Left lung (tissue), 10 donors: ENCODE results near the gene SLC26A11. TPM values are rescaled to one million over a fixed set of nuclear protein-coding genes. Genes with fewer than 3 reads are reported as not detected.

Experiments
- ATAC-seq: fragments of 200-7000 bp; cut with Tn5 transposase; one replicate; pipeline ENCODE4 v1.9.1; 2020; ENCODE audit warnings: moderate library complexity
- DNase-seq, 4 donors: peaks; one replicate each; pipeline ENCODE4 v3.0.0-alpha.2; 2013 to 2020
- H3K27ac ChIP-seq, 2 donors: fragments of 200-600 bp; sonication (generic) in 1 of 2; one replicate each; pipeline versions ENCODE4 v1.5.0 to v1.8.0; 2020 to 2021
- H3K27me3 ChIP-seq, 2 donors: fragments of 200-600 bp; sonication (generic) in 1 of 2; one replicate each; pipeline versions ENCODE4 v1.5.0 to v1.8.0; 2020 to 2021
- H3K36me3 ChIP-seq, 2 donors: fragments of 200-600 bp; sonication (generic) in 1 of 2; one replicate each; pipeline versions ENCODE4 v1.5.0 to v1.8.0; 2020 to 2021
- H3K4me1 ChIP-seq, 2 donors: fragments of 200-600 bp; one replicate each; pipeline ENCODE4 v1.8.0; 2021
- H3K4me3 ChIP-seq, 2 donors: fragments of 200-600 bp; sonication (generic) in 1 of 2; one replicate each; pipeline versions ENCODE4 v1.5.0 to v1.8.0; 2020 to 2021; ENCODE audit warnings: mild to moderate bottlenecking in 1 of 2
- H3K9me3 ChIP-seq, 2 donors: fragments of 200-600 bp; sonication (generic) in 1 of 2; one replicate each; pipeline versions ENCODE4 v1.5.0 to v1.8.0; 2020 to 2021
- CTCF ChIP-seq, 2 donors: fragments of 200-600 bp; sonication (generic) in 1 of 2; IDR thresholded peaks; one replicate each; pipeline versions ENCODE4 v1.5.0 to v1.8.0; 2021; ENCODE audit warnings: antibody characterized with exemption in 2 of 2
- intact Hi-C, 2 donors: fragments of 100-400 bp; cut with DNase I; formaldehyde crosslinking; loops; one replicate each; pipeline versions ENCODE4 v1.11.2 to v1.14.2; 2022
- polyA plus RNA-seq, 6 donors: library from polyadenylated mRNA; unstranded; fragments of 120-200 nt; gene quantifications; one replicate each; pipeline ENCODE4 v1.2.1, GENCODE V29; 2013; ENCODE audit not compliant: insufficient read length in 6 of 6
- total RNA-seq, 2 donors: library from RNA; stranded (reverse); fragmentation: NEBNext Ultra II Directional; extraction: Animal tissue kit (Norgen Biotek cat#: 25700); gene quantifications; one replicate each; pipeline ENCODE4 v1.2.1, GENCODE V29; 2021
- donor health status: DM: no; HTN: yes; CAD: no.
- donor health status: DM: no; HTN: no; CAD: no.

SLC26A11 gene
- total and polyA plus RNA-seq, 8 donors, result 22.3 to 36.0 (median 24.6) TPM

GRCh38 chr17:80284631-80285030 lies 64.4 kb downstream of the SLC26A11 start:
- Histone ChIP-seq H3K4me3 (no peak overlapping the region), H3K4me1 (peaks cover 6 to 39% of the 10 kb centered on the region in 2 donors), H3K27me3 (no peaks in the 10 kb centered on the region), H3K27ac (no peak overlapping the region), H3K36me3 (peaks cover 0 to 85% of the 10 kb centered on the region in 2 donors), H3K9me3 (no peaks in the 10 kb centered on the region)
- peak in 1 of 4 donors; percentile 42 for DNase-seq
- no peak for TF ChIP-seq CTCF (IDR thresholded peaks at IDR 0.05)
- intact Hi-C loops, result no loop called here
- no peak for ATAC-seq

GRCh38 chr17:80285237-80285920 lies 65.2 kb downstream of the SLC26A11 start:
- H3K9me3 ChIP-seq, result no peaks in the 10 kb centered on the region

GRCh38 chr17:80286638-80286960 lies 66.4 kb downstream of the SLC26A11 start:
- peak in 1 of 4 donors; percentile 37 for DNase-seq
- H3K36me3 ChIP-seq, result peaks cover 0 to 92% of the 10 kb centered on the region in 2 donors

More at GRCh38 chr17:80285237-80285920, 65.2 kb downstream of the SLC26A11 start:
- DNase-seq (peak in 1 of 4 donors; percentile 81), ATAC-seq (no peak)
- intact Hi-C loops, result no loop called here
- TF ChIP-seq CTCF (IDR thresholded peaks at IDR 0.05), result no peak
- Histone ChIP-seq H3K27ac (no peak overlapping the region), H3K4me1 (peaks cover 3 to 35% of the 10 kb centered on the region in 2 donors), H3K27me3 (no peaks in the 10 kb centered on the region), H3K36me3 (peaks cover 0 to 85% of the 10 kb centered on the region in 2 donors), H3K4me3 (no peak overlapping the region)

GRCh38 chr17:80287038-80287437 lies 66.8 kb downstream of the SLC26A11 start:
- Histone ChIP-seq H3K36me3 (peaks cover 0 to 92% of the 10 kb centered on the region in 2 donors), H3K27me3 (no peaks in the 10 kb centered on the region), H3K9me3 (no peaks in the 10 kb centered on the region), H3K27ac (peak overlapping the region in 1 of 2 donors; percentile 60), H3K4me1 (peaks cover 0 to 35% of the 10 kb centered on the region in 2 donors), H3K4me3 (no peak overlapping the region)
- intact Hi-C loops, result no loop called here
- ATAC-seq (no peak), DNase-seq (peak in 1 of 4 donors; percentile 8)
- TF ChIP-seq CTCF (IDR thresholded peaks at IDR 0.05), result no peak

More at GRCh38 chr17:80286638-80286960, 66.4 kb downstream of the SLC26A11 start:
- ATAC-seq, result no peak
- no peaks in the 10 kb centered on the region for H3K27me3 ChIP-seq
- H3K9me3 ChIP-seq, result no peaks in the 10 kb centered on the region
- H3K4me3 ChIP-seq, result no peak overlapping the region
- peak overlapping the region in 1 of 2 donors; percentile 60 for H3K27ac ChIP-seq
- TF ChIP-seq CTCF (IDR thresholded peaks at IDR 0.05), result no peak
- intact Hi-C loops, result no loop called here
- peaks cover 0 to 35% of the 10 kb centered on the region in 2 donors for H3K4me1 ChIP-seq

- no peaks in the 10 kb centered on the region for H3K27me3 ChIP-seq
- no peak overlapping the region for H3K4me3 ChIP-seq
- no peak for TF ChIP-seq CTCF (IDR thresholded peaks at IDR 0.05)
- ATAC-seq, result peak; percentile 5
- H3K36me3 ChIP-seq, result peaks cover 0 to 92% of the 10 kb centered on the region in 2 donors
- intact Hi-C loops, result no loop called here
- H3K9me3 ChIP-seq, result no peaks in the 10 kb centered on the region
- peak overlapping the region in 1 of 2 donors; percentile 60 for H3K27ac ChIP-seq
- DNase-seq, result peak in 1 of 4 donors; percentile 74
- H3K4me1 ChIP-seq, result peaks cover 0 to 35% of the 10 kb centered on the region in 2 donors
Measured at GRCh38 chr17:80287806-80288567, 67.8 kb downstream of the SLC26A11 start.
